HG02610 (cell line): ENCODE measurements around the gene PBX1.

Experiments
- ATAC-seq: cut with Tn5 transposase; IDR thresholded peaks from one replicate; pipeline ENCODE4 v1.9.1; 2021; ENCODE audit warnings: mild to moderate bottlenecking, moderate library complexity; ENCODE audit not compliant: unreplicated experiment

The PBX1 gene

DNA sequence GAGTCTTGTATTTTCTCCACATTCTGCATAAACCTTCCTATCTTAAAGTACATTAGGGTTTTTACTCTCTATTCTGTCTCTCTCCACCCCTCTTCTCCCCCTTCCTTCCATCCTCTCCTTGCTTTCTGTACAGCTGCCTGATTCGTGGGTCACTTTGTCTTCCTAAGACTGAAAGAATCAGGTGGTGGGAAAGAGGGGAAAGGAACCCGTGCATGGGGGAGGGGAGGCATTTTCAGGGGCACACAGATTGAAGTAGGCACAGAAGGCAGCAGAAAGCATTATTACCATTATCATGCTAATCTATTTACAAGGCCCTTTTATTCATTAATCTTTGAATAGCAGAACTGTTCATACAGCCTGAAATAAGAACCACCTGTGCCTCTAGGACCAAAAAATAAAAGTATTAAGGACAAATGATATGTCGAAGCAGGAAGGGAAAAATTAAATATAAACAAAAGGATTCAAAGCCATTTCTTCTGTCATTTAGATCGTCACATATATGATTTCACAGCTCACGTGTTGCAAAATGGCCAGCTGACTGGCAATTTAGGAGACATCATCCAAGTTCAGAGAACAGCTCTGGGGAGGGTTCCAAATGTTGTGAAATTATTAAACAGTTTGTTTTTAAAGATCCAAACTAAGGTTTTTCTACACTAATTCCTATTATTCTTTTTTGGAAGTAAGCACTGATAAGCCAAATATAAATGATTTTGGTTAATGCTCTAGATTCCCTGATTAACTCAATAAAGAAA, 154.6 kb downstream of the PBX1 start:
- no peak for ATAC-seq

DNA sequence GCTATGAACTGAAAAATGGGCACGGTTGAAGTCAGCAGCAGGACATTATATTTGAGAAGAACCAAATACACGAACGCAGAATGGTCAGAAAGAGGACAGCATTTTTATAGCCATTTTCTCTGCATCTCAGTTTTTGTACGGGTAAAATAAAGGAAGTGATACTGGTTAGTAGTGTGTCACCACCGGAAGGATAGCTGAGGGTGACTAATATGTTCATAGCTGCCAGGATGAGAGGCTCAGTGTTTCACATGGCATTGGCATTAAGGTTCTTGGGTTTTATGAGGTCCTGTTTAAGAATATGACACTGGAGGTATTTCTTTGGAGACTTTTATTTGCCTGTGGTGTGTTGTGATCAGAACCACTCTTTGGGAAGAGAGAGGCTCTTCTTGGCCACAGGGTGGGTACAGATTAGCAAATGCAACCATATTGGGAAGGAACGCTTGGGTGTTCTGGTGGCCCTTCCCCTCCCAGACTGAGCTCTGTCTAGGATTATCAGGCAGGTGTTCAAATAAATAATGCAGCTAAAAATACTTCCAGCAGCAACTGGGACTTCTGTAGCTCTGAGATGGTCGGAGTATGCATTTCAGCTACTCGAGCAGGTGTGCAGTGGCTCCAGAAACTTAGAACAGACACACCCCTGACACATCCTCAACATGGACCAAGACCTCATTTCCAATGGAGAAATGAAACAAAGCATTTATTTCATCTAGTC, 158.2 kb downstream of the PBX1 start:
- peak; percentile 78 for ATAC-seq

DNA sequence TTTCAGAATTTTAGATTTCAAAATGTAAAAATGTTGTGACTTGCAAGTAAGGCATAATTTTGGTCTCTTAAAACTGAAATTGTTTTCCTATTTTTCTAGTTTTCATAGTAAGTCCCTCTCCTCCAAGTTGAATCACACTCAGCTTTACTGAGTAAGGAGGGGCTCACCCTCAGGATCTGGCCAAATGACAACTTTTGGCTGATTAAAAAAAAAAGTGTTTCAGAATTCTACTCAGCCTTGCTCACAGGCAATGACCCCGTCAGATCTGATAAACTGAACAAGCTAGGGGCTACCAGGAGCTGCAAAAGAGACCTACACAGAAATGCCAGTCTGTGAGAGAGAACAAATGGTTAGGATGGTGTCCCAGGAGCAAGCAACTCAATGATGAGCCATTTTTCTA, 159.8 kb downstream of the PBX1 start:
- no peak for ATAC-seq

DNA sequence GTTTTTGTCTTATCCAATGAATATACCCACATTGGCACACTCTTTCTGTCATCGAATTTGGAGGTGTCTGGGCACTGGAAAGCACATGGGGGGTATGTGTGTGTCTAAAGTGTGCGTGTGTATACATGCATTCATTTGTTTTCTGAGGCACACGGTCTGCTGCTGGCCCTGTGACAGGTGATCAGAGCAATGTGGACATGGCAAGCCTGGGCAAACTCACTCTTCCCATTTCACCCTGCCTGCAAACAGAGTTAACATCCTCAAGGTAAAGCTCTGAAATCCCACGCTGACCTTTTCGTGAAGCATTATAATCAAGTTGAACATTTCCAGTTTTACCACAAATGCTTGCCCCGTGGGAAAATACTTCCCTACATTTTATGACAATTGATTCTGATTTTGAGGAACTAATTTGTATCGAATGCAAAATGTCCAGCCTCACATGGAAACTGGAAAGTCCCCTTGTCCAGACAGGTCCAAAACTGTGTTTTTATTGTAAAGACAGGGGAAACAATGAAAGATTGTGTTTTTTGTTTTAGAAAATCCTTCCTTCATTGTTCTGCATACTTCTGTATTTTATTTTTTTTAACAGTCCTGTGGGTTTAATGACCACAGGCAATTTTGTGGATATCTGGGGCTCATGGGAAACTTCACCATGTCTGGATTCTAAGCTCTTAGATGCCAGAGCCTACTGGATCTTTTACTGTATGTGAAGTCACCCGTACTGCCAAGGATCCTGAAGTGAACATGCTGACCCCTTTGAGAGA, 160.9 kb downstream of the PBX1 start:
- no peak for ATAC-seq

DNA sequence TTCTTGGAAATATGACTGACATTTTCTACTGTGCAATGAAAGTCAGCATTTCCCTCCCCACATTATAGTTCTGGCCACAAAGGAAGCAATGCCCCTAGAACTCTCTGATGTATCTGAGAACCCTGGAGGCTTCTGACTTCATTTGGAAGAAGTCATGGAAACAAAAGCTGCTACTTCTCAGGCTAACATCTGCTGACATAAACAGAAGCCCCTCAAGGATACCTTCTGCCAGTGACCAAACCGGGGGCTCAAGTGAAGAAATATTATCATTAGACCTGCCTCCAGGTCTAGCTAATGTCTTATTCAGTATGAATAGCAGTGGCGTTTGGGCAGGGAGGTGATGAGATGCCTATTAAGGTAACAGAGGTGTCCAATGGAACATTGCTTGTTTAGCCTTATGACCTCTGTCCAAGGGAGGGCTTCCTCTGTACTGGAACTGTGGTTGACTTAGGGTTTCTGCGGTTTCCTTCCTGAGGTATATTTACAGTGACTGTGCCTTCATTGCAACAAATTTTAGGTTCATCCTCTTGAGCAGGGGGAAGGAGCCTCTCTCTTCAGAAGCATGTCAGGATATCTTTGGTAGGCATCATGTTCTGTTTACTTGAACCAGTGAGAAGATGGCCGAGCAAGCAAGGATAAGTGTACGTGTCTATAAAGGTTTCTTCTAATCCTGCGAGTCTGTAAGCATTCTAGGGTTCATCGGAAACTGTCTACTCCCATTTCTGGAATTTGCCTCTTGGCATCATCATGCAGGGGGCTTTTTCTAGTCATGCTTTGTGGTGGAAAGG, 161.7 kb downstream of the PBX1 start:
- no peak for ATAC-seq

DNA sequence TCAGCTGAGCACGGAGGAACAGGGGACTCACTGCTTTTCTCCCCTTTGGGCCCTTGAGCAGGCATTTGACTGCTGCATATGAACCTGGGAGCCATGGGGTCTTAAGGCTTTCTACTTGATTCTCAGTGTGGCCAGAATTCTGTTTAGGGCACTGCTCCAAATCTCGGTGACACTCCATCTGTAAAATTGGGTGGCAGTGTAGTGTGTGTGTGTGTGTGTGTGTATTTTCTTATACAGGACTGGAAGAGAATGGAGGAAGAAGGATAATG, 162.2 kb downstream of the PBX1 start:
- ATAC-seq, result no peak

DNA sequence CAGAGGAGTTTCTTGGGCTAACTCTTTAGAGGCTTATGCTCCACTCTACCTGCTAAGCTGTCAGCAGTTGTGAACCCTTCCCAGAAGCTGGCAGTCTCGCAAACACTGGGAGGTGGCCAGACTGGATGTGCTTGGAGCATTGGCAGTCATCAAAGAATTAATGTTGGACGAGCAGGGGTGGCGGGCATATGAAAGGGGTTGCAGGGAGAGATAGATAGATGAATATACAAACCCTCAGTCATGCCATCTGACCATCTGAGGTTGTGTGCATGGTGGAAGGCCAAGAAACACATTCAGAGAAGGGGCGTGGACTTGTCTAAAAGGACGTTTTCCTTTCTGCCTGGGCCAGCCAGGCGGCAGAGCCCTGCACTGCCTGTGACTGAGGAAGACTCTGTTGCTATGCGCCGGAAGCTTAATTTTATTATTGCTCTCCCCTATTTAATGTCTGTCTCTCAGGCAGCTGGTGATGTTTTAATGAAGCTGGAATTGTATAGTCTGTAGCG, 164.4 kb downstream of the PBX1 start:
- ATAC-seq, result no peak

DNA sequence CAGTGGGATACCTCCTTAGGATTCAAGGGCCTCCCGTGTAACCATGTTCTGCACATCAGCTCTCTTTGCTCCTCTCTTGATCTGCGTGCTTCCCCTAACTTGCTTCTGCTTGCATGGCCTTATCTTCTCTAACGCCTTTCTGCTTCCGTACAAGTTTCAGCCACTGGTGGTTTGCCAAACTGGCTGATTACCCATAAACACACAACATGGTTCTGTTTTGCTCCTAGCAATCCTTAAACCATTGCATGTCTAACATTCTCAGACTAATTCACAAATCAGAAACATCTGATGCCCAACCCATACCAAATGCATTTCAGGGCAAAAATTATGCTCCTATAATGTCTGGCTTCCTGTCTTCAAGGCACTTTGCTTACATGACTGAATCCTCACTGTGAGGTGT, 166.4 kb downstream of the PBX1 start:
- ATAC-seq, result no peak

DNA sequence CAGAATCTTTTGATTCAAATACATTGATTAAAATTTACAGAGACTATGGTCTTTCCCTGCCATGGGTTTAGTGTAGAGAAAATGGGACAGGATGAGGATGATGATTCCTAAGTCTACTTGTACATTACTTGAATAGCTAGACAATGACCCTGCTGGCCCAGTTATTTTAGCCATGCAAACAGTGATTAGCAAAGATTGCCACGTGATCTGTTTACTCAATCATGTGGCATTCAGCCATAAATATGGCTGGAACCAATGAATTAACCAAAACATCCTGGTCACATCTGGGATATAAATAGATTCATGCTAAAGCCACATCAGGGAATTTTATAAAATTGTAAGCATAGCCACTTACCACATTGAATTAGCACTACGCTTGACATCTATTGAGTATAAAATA, 167.3 kb downstream of the PBX1 start:
- no peak for ATAC-seq

DNA sequence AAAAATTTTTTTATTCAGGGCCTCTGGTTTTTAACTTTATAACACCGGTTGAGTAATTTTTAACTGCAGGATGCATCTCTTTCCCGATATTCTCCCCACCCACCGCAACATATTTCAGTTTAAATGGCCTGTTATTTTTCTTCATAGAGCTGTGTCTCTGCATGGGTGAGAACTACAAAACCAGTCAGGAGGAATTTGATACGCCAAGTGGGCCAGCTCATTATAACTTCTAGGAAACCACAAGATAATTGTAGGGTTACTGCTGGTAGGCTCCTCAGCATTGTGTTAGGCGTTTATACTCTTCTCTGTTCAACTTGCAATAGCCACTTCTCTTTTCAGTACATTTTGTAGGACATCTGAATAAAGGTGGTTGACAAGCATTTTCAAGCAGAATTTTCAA, 169.7 kb downstream of the PBX1 start:
- no peak for ATAC-seq

DNA sequence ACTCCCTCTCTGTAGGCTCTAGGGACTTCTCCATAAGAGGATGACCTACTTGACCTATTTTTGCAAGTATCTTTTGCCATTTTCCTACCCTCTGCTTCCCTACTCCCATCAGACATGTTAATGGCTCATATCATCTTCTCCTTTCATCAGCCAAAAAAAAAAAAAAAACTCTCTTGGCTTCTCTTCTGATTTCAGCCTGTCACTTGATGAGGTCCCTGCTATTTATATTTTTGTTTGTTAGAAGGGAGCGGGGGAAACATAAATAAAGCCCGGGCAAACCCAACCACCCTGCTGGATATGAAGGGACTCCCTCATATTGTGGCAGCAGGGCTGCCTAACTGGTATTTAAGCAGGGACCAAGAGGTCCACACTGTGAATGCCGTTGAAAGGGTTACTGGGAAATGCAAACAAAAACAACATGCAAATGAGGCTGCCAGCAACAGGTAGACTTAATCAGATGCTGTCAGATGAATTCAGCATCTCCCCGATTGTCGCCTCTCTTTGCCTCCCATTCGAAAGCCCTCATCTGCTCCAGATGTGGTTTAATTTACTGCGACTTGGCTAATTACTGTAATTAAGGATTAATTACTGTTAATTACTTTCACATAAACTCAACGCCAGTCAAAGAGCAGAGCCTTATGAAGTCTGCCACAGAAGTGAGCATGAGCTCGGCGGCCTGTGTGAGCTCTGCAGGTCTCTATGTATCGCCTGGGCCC, 172.3 kb downstream of the PBX1 start:
- no peak for ATAC-seq

DNA sequence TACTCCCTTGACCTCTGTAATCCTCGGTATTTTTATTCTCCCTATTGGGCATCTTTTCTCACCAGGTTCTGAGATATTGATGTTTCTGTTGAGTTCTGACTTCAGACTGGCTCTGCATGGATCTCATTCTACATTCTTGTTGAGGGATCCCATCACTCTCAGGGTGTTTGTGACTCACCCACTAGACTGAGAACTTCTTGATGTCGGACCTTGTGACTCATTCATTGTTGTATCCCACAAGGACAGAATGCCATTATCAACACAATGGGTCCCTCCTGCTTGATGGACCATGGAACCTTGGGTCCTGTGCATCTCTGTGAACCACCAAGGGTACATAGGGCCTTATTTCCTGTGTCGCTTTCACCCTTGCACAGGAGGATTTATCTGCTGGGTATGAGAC, 174.1 kb downstream of the PBX1 start:
- ATAC-seq, result no peak

DNA sequence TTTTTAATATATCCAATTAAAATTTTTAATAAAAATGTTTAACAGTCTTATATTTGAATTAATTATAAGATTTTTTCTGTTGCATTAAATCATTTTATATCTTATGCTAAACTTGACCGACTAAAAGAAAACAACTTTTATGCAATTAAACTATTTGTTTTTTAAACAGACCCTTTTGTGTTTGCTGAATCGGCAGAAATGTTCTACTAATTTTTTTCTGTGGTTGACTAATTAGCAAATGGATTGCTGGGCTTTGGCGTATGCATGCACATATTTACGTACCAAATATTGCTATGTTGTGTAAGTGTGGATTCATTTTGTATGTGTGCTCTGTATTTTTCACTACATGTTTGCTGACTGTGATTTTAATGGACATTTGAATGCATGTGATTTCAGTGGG, 174.8 kb downstream of the PBX1 start:
- no peak for ATAC-seq

DNA sequence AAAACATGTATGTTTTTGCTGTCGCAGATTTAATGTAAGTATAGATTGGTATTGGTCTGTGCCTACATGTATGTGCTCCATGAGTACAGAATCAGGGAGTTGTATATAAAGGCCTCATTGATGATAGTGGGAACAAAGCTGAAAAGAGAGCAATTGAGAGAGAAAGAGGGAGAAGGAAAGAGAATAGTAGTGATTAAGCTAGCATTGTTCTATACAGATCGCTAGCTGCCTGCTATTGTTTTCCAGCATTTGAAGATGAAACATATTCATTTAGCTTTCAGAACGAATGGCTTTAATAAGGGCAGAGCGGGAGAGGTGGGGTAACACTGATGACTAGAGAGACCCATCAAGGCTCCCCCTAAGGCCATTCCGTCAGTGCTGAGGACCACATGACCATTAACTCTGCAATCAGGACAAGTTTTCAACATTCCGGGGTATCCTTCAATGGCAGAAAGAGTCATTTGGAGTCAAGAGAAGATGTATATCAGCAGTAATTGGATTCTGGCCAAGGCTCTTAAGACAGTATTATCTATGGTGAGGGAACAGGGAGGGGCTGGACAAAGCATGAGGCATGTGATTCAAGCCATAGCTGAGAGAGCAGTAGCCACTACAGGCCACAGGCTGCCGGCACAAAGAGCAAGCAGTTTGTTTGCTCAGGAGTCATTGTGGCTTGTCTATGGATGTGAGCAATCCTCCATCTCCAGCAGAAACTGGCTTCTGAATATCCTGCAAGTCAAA, 176.5 kb downstream of the PBX1 start:
- ATAC-seq, result no peak

DNA sequence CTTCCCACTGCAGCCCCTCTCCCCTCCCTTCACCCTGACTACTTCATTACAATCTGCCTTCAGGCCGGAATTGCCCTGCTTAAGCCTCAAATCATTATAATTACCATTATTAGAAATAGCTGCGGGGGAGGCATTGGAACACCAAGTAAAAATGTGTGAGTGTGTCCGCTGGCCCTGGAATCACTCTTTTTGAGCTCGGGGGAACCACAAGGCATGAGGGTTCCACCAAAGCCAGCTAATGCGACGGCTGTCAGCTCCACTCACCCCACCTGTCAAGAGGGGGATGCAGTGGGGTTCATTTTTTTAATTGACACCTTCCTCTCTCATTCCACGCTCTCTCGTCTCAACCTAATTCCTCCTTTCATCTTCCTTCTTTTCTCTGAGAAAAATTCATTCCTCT, 177.2 kb downstream of the PBX1 start:
- no peak for ATAC-seq

DNA sequence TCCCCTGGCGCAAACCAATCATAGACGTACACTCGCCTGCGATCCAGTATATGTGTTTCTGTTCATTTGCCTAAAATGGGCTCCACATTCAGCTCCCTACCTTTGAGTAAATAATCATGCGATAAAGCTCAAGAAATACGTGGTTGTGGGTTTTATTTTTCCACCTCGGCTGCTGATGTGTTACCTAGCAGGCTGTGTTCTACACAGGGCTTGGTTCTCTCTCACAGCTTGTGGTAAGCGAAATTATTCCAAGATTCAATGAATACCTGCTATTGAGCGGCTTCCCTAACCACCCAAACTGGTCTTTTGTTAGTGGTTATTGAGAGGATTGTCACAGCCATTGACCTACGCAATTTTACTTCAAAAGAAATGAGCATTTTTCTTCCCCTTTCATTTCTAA, 180.2 kb downstream of the PBX1 start:
- ATAC-seq, result no peak

DNA sequence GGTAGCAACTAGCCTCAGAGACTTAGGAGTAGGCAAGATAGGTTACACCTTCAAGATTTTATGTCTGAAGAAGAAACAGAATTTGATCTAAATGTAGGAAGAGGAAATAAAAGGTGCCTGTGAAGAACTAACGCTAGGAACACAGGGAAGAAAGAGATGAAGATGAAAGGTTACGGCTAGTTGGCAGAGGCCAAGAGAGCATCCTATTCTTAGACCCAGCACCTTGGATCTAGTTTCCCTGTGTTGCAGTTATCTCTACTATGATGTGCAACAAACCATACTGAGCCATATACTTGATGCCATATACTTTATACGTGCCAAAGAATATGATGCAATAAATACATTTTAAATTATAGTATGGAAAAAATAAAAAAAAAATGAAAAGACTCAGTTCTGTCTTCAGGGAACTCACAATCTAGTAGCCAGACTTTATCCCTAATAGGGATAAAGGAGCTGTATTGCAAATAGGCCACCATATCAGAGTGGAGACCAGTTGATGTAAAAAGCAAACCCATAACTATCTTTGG, 181.1 kb downstream of the PBX1 start:
- no peak for ATAC-seq

DNA sequence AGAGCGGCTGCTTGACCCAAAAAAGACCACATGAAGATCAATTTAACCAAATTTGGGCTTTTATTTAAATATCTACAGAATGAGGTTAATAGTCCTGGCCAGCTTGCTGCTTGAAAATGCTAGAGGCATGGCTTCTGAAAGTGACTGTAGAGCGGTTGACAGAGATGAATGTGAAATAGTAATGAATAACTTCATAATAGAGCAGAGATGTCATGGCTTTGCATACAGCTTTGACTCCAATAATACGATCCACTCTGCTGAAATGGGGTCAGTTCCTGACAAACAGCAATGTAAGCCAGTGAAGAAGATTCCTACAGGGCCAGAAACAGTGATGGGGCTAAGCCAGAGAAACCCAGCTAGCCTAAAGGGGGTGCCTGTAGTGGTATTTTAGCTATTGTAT, 183.8 kb downstream of the PBX1 start:
- no peak for ATAC-seq

DNA sequence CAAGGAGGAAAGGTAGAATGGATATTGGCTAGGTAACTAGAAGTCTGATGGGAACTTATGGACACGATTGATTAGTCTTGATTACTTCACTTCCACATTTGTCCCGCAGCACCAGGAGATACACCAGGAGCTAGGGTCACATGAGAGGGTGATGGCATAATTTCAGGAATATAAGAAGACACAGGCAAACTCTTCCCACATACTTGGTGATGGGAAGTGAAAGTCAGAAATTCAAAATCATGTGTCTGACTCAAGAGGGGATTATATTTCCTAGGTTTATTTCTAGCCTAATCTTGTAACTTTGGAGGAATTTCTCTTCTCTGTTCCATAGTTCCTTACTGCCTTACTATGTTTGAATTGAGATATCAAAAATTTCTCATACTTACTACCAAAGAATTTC, 185.0 kb downstream of the PBX1 start:
- ATAC-seq, result no peak

DNA sequence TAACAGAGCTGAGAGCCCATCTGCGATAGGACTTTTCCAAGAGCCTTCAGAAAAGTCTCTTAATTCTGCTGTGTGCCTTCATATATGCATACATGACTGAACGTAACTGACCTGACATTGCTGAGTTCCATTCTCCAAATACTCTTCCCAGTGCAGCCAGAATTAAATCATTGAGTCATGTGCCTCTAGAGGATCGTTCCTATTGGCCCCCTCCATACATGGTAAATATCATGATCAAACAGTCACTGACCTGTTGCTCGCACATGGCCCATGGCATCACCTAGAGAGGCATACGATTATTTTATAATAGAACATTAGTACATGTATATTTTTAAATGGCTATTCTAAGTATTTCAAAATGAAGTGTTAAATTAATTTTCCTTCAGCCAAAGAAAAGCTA, 186.8 kb downstream of the PBX1 start:
- ATAC-seq, result no peak
